ENCODE measurements around the gene FAM24B. TPM values are rescaled to one million over a fixed set of nuclear protein-coding genes. Genes with fewer than 3 reads are reported as not detected.

The FAM24B gene
- 0.81 TPM in 1 of 2 replicates, not detected in the other for total RNA-seq

GRCh38 chr10:122879339-122880273, at the start of gene FAM24B:
TSS of gene FAM24B (minus strand) at chr10:122879581. CDS start at chr10:122850515, 29,066 bp downstream.

GRCh38 chr10:122910310-122910709, 30.9 kb upstream of the FAM24B start, which contains the start of gene FAM24A:
TSS of gene FAM24A (plus strand) at chr10:122910610. CDS start at chr10:122911635, 1,025 bp downstream.

GRCh38 chr10:122845783-122846332, 33.5 kb downstream of the FAM24B start, which contains the start of gene CUZD1:
TSS of gene CUZD1 (minus strand) at chr10:122845857. CDS start at chr10:122845843, 14 bp downstream.

Other genes starting within 250 kb of the FAM24B start
- gene C10orf120, start 179.7 kb downstream of the FAM24B start, total RNA-seq = not detected in 2 replicates
- gene CUZD1, start 33.7 kb downstream of the FAM24B start, total RNA-seq = 0.16 and 0.18 TPM in 2 replicates
- gene FAM24A, start 31.0 kb upstream of the FAM24B start, total RNA-seq = not detected in 2 replicates
- 4.7 and 8.3 TPM in 2 replicates for gene C10orf88, start 74.6 kb upstream of the FAM24B start, total RNA-seq
- 0.36 and 4.9 TPM in 2 replicates for gene PSTK, start 100.8 kb upstream of the FAM24B start, total RNA-seq
- 1.8 and 3.7 TPM in 2 replicates for gene IKZF5, start 129.2 kb upstream of the FAM24B start, total RNA-seq
- 4.2 and 7.1 TPM in 2 replicates for gene ACADSB, start 129.4 kb upstream of the FAM24B start, total RNA-seq